ENCODE results near the gene RXRA. TPM values are rescaled to one million over a fixed set of nuclear protein-coding genes. Genes with fewer than 3 reads are reported as not detected.

The RXRA gene
- total and polyA plus RNA-seq, 4 donors = 41.5 to 116 (median 74.1) TPM

DNA sequence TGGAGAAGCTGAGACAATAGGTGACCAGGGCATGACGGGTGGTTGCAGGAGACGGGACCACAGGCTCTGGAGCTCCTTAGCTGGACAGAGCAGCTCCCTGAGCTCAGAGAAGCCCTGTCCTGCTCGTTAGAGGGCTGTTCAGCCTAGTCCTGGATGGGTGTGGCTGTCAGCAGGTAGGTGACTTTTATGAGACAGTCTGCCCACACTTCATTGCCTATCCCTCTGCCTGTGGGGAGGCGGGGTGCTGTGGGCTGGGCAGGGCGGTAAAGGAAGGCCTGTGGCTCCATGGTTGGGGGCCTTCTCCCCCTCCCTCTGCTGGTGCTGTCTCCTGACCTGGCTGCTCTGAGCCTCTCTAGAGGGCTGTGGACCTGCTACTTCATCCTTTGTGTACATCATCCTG lies 134.6 kb downstream of the RXRA start:
- no peaks in the 10 kb centered on the region for H3K36me3 ChIP-seq (ENCODE audit: control insufficient read depth in 4 of 4, insufficient read depth in 3 of 4, low read depth in 1 of 4, low read length in 3 of 4)
- no peak overlapping the region for H3K27ac ChIP-seq (ENCODE audit: low read depth in 1 of 2, low read length in 2 of 2)
- DNase-seq (ENCODE audit: low spot score) = no peak
- peaks cover 0 to 2% (median 0%) of the 10 kb centered on the region in 4 donors for H3K4me1 ChIP-seq (ENCODE audit: control insufficient read depth in 4 of 4, insufficient read depth in 4 of 4, low read length in 3 of 4)
- H3K9me3 ChIP-seq (ENCODE audit: control insufficient read depth in 4 of 4, low read length in 3 of 4) = peaks cover 0 to 5% (median 4%) of the 10 kb centered on the region in 4 donors
- no peaks in the 10 kb centered on the region for H3K27me3 ChIP-seq (ENCODE audit: control insufficient read depth in 4 of 4, insufficient read depth in 4 of 4, low read length in 3 of 4)
- TF ChIP-seq, protein P1, sequence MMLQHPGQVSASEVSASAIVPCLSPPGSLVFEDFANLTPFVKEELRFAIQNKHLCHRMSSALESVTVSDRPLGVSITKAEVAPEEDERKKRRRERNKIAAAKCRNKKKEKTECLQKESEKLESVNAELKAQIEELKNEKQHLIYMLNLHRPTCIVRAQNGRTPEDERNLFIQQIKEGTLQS (IDR thresholded peaks at IDR 0.05) = no peak
- TF ChIP-seq HNF4G (IDR thresholded peaks at IDR 0.05) (no peak), GABPA (IDR thresholded peaks at IDR 0.05 in 1 of 2, conservative IDR thresholded peaks at IDR 0.05 in 1 of 2) (no peak), JUND (IDR thresholded peaks at IDR 0.05) (no peak), FOXA2 (IDR thresholded peaks at IDR 0.05) (no peak), TAF1 (conservative IDR thresholded peaks at IDR 0.05) (no peak), YY1 (IDR thresholded peaks at IDR 0.05) (no peak), SP1 (IDR thresholded peaks at IDR 0.05) (no peak), RXRA (IDR thresholded peaks at IDR 0.05) (no peak), EGR1 (IDR thresholded peaks at IDR 0.05; ENCODE audit: low read depth in 2 of 2) (no peak), NR2F2 (IDR thresholded peaks at IDR 0.05) (no peak), ZBTB33 (IDR thresholded peaks at IDR 0.05) (no peak), HNF4A (conservative IDR thresholded peaks at IDR 0.05) (no peak)
- TF ChIP-seq, protein P2, sequence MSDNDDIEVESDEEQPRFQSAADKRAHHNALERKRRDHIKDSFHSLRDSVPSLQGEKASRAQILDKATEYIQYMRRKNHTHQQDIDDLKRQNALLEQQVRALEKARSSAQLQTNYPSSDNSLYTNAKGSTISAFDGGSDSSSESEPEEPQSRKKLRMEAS (IDR thresholded peaks at IDR 0.05) = no peak
- TF ChIP-seq, protein P3, sequence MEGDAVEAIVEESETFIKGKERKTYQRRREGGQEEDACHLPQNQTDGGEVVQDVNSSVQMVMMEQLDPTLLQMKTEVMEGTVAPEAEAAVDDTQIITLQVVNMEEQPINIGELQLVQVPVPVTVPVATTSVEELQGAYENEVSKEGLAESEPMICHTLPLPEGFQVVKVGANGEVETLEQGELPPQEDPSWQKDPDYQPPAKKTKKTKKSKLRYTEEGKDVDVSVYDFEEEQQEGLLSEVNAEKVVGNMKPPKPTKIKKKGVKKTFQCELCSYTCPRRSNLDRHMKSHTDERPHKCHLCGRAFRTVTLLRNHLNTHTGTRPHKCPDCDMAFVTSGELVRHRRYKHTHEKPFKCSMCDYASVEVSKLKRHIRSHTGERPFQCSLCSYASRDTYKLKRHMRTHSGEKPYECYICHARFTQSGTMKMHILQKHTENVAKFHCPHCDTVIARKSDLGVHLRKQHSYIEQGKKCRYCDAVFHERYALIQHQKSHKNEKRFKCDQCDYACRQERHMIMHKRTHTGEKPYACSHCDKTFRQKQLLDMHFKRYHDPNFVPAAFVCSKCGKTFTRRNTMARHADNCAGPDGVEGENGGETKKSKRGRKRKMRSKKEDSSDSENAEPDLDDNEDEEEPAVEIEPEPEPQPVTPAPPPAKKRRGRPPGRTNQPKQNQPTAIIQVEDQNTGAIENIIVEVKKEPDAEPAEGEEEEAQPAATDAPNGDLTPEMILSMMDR (IDR thresholded peaks at IDR 0.05; ENCODE audit: low read depth, low read length, missing input control) = no peak
- no peak overlapping the region for H3K9ac ChIP-seq (ENCODE audit: low read depth in 1 of 2, low read length in 2 of 2)
- WGBS = 72% methylated on average over 5 of the region's 5 CpGs
- no peak overlapping the region for H3K4me3 ChIP-seq (ENCODE audit: low read depth in 1 of 3, low read length in 3 of 3)

- Histone ChIP-seq H3K9ac (ENCODE audit: low read depth in 1 of 2, low read length in 2 of 2) (no peak overlapping the region), H3K4me1 (ENCODE audit: control insufficient read depth in 4 of 4, insufficient read depth in 4 of 4, low read length in 3 of 4) (peaks cover 0 to 2% (median 0%) of the 10 kb centered on the region in 4 donors), H3K9me3 (ENCODE audit: control insufficient read depth in 4 of 4, low read length in 3 of 4) (peaks cover 0 to 5% (median 4%) of the 10 kb centered on the region in 4 donors), H3K4me3 (ENCODE audit: low read depth in 1 of 3, low read length in 3 of 3) (no peak overlapping the region), H3K27ac (ENCODE audit: low read depth in 1 of 2, low read length in 2 of 2) (no peak overlapping the region), H3K36me3 (ENCODE audit: control insufficient read depth in 4 of 4, insufficient read depth in 3 of 4, low read depth in 1 of 4, low read length in 3 of 4) (no peaks in the 10 kb centered on the region), H3K27me3 (ENCODE audit: control insufficient read depth in 4 of 4, insufficient read depth in 4 of 4, low read length in 3 of 4) (no peaks in the 10 kb centered on the region)
- TF ChIP-seq TAF1 (conservative IDR thresholded peaks at IDR 0.05) = no peak
- no peak for TF ChIP-seq RAD21 (IDR thresholded peaks at IDR 0.05)
- TF ChIP-seq YY1 (IDR thresholded peaks at IDR 0.05) = no peak
- TF ChIP-seq GABPA (IDR thresholded peaks at IDR 0.05 in 1 of 2, conservative IDR thresholded peaks at IDR 0.05 in 1 of 2) = no peak
- no peak for TF ChIP-seq SP1 (IDR thresholded peaks at IDR 0.05)
- TF ChIP-seq RXRA (IDR thresholded peaks at IDR 0.05) = no peak
- DNase-seq (ENCODE audit: low spot score) = no peak
- 92% methylated on average over 8 of the region's 8 CpGs for WGBS
These were observed 135.2 kb downstream of the RXRA start for GRCh38 chr9:134461426-134461982.
